ENCODE measurements around the gene ZFP64.

DNA sequence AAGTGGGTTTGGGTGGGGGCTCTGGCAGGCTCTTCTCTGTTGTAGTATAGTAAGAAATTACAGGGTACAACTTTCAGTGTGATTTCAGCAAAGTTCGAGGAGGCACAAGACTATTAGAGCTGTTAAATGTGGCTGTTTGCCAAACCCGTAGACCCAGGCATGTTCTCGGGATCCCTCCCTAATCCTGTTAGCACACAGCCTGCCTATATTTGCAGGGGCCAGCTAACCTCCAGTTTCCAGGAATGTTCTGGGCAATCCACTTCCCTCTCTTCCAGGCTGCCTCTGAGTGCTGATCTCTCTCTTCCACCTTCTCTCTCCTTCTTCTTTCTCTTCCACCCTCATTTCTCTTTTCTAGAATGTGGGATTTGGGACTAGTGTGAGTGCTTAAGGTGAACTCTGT lies 34.8 kb upstream of the ZFP64 start:
- TF ChIP-seq, protein P1, sequence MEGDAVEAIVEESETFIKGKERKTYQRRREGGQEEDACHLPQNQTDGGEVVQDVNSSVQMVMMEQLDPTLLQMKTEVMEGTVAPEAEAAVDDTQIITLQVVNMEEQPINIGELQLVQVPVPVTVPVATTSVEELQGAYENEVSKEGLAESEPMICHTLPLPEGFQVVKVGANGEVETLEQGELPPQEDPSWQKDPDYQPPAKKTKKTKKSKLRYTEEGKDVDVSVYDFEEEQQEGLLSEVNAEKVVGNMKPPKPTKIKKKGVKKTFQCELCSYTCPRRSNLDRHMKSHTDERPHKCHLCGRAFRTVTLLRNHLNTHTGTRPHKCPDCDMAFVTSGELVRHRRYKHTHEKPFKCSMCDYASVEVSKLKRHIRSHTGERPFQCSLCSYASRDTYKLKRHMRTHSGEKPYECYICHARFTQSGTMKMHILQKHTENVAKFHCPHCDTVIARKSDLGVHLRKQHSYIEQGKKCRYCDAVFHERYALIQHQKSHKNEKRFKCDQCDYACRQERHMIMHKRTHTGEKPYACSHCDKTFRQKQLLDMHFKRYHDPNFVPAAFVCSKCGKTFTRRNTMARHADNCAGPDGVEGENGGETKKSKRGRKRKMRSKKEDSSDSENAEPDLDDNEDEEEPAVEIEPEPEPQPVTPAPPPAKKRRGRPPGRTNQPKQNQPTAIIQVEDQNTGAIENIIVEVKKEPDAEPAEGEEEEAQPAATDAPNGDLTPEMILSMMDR (conservative IDR thresholded peaks at IDR 0.05; ENCODE audit: low read length), result no peak
- TF ChIP-seq EZH2phosphoT487 (IDR thresholded peaks at IDR 0.05; ENCODE audit: borderline replicate concordance, low read depth, low read length), result no peak

Measured in OCI-LY7 (cell line).